GM13977 (cell line): Measurements from ENCODE around the gene C22orf31.

ENCODE experiments used
- DNase-seq: peaks from one replicate; pipeline ENCODE4 v3.0.0; 2012; ENCODE audit warnings: low spot score
- in situ Hi-C: fragments of 300-500 bp; cut with MboI; formaldehyde crosslinking; loops from one replicate; pipeline ENCODE4 v1.12.0; 2022; ENCODE audit warnings: low sequenced_read_pairs, low pct_unique_long_range_greater_than_20kb, mixed read lengths, inconsistent platforms; ENCODE audit not compliant: unreplicated experiment
- TF ChIP-seq, protein P1 (sequence below): IDR thresholded peaks from 2 replicates; pipeline ENCODE4 v1.5.1; 2012; ENCODE audit warnings: mild to moderate bottlenecking, control low read depth; ENCODE audit not compliant: insufficient read depth; ENCODE audit errors: extremely low read depth, missing control alignments

C22orf31 gene

DNA sequence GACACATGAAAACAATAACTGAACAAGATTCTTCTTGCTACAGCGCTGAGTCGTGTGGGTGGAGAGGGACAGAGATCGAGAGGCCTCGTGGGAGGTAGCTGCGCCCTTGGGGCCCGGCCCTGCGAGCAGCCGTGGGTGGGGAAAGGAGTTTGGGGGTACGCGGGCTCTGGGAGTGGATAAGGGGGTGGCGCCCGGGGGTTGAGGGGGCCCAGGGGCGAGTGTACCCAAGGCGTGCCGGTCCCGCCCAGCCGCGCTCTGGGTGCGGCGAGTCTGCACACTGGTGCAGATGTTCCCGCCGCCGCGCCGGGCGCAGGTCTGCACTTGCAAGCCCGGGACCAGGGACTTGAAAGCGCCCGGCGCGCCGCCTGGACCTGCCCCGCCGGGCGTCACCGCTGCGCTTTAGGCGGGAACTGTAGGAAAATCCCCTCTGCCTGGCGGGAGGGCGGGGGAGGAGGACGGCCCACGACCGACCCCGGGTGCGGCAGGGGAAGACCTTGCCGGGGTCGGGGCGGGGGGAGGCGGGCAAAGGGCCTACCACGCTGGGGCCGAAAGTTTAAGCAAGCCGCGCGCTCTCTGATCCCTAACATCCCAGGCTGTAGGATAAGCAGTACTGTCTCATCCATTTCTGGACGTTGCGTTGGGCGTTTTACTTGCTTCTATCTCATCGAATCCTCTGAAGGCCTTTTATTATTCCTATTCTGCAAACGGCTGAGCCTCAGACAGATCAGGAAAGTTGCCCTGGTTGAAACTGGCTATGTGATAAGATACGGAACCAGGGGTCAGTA lies 9.8 kb upstream of the C22orf31 start:
- DNase-seq, result peak; percentile 64
- in situ Hi-C loops, result no loop called here
- TF ChIP-seq, protein P1, sequence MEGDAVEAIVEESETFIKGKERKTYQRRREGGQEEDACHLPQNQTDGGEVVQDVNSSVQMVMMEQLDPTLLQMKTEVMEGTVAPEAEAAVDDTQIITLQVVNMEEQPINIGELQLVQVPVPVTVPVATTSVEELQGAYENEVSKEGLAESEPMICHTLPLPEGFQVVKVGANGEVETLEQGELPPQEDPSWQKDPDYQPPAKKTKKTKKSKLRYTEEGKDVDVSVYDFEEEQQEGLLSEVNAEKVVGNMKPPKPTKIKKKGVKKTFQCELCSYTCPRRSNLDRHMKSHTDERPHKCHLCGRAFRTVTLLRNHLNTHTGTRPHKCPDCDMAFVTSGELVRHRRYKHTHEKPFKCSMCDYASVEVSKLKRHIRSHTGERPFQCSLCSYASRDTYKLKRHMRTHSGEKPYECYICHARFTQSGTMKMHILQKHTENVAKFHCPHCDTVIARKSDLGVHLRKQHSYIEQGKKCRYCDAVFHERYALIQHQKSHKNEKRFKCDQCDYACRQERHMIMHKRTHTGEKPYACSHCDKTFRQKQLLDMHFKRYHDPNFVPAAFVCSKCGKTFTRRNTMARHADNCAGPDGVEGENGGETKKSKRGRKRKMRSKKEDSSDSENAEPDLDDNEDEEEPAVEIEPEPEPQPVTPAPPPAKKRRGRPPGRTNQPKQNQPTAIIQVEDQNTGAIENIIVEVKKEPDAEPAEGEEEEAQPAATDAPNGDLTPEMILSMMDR, result no peak

DNA sequence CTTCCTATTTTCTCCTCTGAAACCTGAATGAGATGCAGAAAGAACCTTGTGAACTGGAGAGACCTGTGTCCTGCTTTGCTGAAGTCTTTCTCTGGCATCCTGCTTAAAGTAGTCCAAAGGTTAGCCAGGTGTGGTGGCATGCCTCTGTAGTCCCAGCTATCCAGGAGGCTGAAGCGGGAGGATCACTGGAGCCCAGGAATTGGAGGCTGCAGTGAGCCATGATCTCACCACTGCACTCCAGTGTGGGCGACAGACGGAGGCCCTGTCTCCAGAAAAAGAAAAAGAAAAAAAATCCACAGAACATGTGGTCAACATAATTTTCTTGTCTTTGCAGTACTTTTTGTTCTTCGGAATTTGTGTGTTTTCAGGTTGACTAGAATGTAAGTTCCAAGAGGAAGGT lies 8.9 kb upstream of the C22orf31 start:
- in situ Hi-C loops, result no loop called here
- no peak for DNase-seq

DNA sequence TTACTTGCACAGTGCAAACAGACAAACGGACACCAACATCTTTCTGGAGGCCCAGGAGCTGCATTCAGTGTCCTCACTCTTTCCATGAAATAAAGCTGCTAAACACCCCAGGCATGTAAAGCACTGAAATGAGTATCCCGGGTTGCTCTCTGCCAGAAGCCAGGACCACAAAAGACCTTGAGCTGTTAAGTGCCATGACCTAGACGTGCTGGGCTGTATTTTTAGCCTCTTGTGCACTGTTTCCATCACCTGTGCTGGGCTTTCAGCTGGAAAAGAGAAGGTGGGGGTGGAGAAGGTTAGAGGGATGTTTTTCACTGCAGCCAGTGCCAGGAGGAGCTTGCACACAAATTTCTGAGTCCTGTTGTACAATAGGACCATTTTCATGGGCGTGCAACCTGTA lies 7.8 kb upstream of the C22orf31 start:
- TF ChIP-seq, protein P1, result no peak
- no peak for DNase-seq
- in situ Hi-C loops, result no loop called here

More for the DNA sequence above, 8.9 kb upstream of the C22orf31 start:
- TF ChIP-seq, protein P1, result no peak

DNA sequence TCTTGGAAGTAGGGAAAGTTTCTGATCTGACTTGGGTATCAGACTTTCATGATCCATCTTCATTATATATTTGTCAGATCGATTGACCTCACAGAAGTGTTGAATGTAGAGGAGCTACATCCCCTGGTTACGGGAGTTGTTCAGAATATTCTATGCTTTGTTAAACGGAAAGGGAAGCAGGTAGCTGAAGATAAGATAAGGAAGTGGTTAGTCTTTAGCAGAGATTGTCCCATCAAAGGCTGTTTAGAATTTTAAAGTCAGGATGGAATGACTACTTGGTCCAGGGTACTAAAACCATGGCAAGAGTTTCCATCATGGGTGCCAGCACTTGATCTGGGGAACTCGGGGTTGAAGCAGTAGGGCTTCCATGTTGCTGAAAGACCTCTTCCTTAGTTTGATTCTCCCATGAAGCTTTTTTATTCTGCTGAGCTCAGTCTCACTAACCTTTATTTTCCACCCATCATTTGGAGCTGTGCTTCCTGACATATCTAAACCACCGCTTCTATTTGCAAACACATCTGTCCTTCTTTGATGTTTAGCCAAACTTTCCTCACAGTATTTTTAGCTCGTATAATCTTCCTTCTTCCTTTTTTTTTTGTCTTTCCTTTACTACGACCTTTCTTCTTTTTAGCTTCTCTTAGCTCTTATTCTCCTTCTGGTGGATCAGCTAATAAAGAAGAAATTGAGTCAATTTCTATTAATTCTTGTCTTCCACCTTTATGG lies 4.0 kb upstream of the C22orf31 start:
- in situ Hi-C loops, result no loop called here

DNA sequence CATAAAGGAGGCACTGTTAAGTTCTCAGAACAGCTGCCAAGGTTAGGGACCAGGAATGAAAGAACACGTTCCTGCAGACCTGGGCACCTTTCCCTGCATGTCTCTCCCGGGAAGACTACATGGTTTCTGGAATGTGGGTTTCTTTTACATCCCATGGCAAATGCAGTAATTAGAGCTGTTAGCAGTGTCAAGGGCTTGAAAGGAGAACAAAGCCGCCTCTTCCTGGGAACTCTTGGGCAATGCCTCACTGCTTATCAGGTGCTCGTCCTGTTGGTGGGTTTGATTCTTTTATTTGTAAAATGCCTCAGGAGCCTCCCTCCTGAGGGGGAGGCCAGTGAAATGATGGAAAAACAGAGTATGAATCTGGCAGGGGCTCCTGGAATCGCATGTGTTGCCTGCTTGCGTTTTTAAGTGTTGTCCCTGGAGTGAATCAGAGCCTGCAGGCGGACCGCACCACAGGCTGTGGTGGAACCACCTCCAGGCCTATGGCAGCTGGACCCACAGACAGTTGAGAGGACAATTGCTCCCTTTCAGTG lies 723 bp upstream of the C22orf31 start:
- DNase-seq, result no peak
- in situ Hi-C loops, result no loop called here
- TF ChIP-seq, protein P1, result no peak

More for the DNA sequence above, 4.0 kb upstream of the C22orf31 start:
- TF ChIP-seq, protein P1, result no peak
- DNase-seq, result no peak

DNA sequence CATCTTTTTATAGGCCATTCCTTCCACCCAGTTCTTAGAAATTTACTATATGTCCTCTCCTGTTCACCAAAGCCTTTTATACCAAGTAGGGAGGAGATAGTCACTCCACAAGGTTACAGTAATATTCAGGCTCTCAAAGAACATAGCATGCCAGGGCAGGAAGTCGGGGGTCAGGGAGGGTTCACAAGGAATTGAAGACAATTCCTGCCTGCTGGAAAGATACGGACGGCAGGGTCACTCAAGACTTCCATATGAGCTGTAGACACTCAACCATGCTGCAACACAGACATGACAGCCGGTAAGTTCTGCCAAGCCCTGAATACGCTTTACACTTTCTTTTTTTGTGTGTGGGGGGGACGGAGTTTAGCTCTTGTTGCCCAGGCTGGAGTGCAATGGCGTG lies 700 bp downstream of the C22orf31 start:
- in situ Hi-C loops, result no loop called here
- no peak for DNase-seq
- TF ChIP-seq, protein P1, result no peak
